Lung (tissue), 12 donors: ENCODE results near the gene MVB12B. TPM values are rescaled to one million over a fixed set of nuclear protein-coding genes. Genes with fewer than 3 reads are reported as not detected.

ENCODE experiments used
- ATAC-seq: fragments of 200-7000 bp; cut with Tn5 transposase; one replicate; pipeline ENCODE4 v1.9.1; 2020; ENCODE audit warnings: moderate number of reproducible peaks; ENCODE audit not compliant: insufficient read depth, low FRiP score
- DNase-seq, 3 donors: peaks; one replicate each; pipeline ENCODE4 v3.0.0-alpha.2; 2013 to 2017
- H3K27ac ChIP-seq, 2 donors: one replicate each; pipeline ENCODE4 v1.5.1; 2013; ENCODE audit warnings: mild to moderate bottlenecking in 2 of 2, moderate library complexity in 2 of 2, control low read depth in 1 of 2, inconsistent platforms in 1 of 2, low read depth in 1 of 2, low read length in 1 of 2
- H3K27me3 ChIP-seq, 3 donors: one replicate each; pipeline ENCODE4 v1.5.1; 2013; ENCODE audit warnings: low read length in 2 of 3; ENCODE audit not compliant: control insufficient read depth in 3 of 3, insufficient read depth in 3 of 3
- H3K36me3 ChIP-seq, 4 donors: one replicate each; pipeline ENCODE4 v1.5.1; 2013; ENCODE audit warnings: low read length in 4 of 4, mild to moderate bottlenecking in 1 of 4, moderate library complexity in 1 of 4; ENCODE audit not compliant: control insufficient read depth in 4 of 4, insufficient read depth in 4 of 4
- H3K4me1 ChIP-seq, 5 donors: one replicate each; pipeline ENCODE4 v1.5.1; 2013; ENCODE audit warnings: low read length in 5 of 5, mild to moderate bottlenecking in 2 of 5, moderate library complexity in 1 of 5; ENCODE audit not compliant: control insufficient read depth in 5 of 5, insufficient read depth in 5 of 5
- H3K4me3 ChIP-seq: one replicate; pipeline ENCODE4 v1.5.1; 2013; ENCODE audit warnings: mild to moderate bottlenecking, control low read depth, moderate library complexity
- H3K9ac ChIP-seq, 2 donors: one replicate each; pipeline ENCODE4 v1.5.1; 2013; ENCODE audit warnings: low read length in 2 of 2, control low read depth in 1 of 2; ENCODE audit not compliant: insufficient read depth in 1 of 2
- H3K9me3 ChIP-seq, 4 donors: one replicate each; pipeline ENCODE4 v1.5.1; 2013; ENCODE audit warnings: low read length in 3 of 4, mild to moderate bottlenecking in 1 of 4, moderate library complexity in 1 of 4; ENCODE audit not compliant: control insufficient read depth in 4 of 4, insufficient read depth in 3 of 4
- WGBS, 2 donors: extraction: QIAGEN DNeasy Blood & Tissue Kit; methylation state at CpG; one replicate each; pipeline ENCODE4 v1.1.7; 2013; 5-methylcytosine and 5-hydroxymethylcytosine counted together
- polyA plus RNA-seq, 2 donors: library from polyadenylated mRNA; stranded (reverse); fragments of 200-250 nt; gene quantifications; one replicate each; pipeline ENCODE4 v1.2.1, GENCODE V29; 2013
- total RNA-seq, 2 donors: library from RNA; depleted of rRNA in 1 of 2; stranded (reverse); fragments of >200 nt in 1 of 2; gene quantifications; one replicate each; pipeline ENCODE4 v1.2.1, GENCODE V29; 2014 to 2021
- TF ChIP-seq, protein P1 (sequence below): IDR thresholded peaks from 2 replicates; pipeline ENCODE4 v1.5.1; 2012; ENCODE audit warnings: mild to moderate bottlenecking; ENCODE audit errors: control extremely low read depth, extremely low read depth
- donor health status: control.
- donor health status: control.
- donor health status: Bipolar disorder and iron deficiency.
- donor health status: healthy.
- donor health status: DM: yes; HTN: yes; CAD: no.

MVB12B gene
- total and polyA plus RNA-seq, 4 donors = 9.5 to 33.6 (median 16.5) TPM

GRCh38 chr9:126472198-126472947, 145.7 kb downstream of the MVB12B start:
- Histone ChIP-seq H3K27ac (no peak overlapping the region), H3K4me1 (peaks cover 0 to 5% (median 0%) of the 10 kb centered on the region in 5 donors)
- 52 to 75% methylated on average over 7 of the region's 7 CpGs for WGBS, 2 donors

GRCh38 chr9:126472948-126473298, 146.3 kb downstream of the MVB12B start:
- H3K9me3 ChIP-seq = no peaks in the 10 kb centered on the region
- TF ChIP-seq, protein P1, sequence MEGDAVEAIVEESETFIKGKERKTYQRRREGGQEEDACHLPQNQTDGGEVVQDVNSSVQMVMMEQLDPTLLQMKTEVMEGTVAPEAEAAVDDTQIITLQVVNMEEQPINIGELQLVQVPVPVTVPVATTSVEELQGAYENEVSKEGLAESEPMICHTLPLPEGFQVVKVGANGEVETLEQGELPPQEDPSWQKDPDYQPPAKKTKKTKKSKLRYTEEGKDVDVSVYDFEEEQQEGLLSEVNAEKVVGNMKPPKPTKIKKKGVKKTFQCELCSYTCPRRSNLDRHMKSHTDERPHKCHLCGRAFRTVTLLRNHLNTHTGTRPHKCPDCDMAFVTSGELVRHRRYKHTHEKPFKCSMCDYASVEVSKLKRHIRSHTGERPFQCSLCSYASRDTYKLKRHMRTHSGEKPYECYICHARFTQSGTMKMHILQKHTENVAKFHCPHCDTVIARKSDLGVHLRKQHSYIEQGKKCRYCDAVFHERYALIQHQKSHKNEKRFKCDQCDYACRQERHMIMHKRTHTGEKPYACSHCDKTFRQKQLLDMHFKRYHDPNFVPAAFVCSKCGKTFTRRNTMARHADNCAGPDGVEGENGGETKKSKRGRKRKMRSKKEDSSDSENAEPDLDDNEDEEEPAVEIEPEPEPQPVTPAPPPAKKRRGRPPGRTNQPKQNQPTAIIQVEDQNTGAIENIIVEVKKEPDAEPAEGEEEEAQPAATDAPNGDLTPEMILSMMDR = no peak
- WGBS, 2 donors = 49 to 77% methylated on average over 3 of the region's 3 CpGs
- DNase-seq (no peak), ATAC-seq (no peak)
- no peak overlapping the region for H3K27ac ChIP-seq
- H3K36me3 ChIP-seq = peaks cover 0 to 11% (median 2%) of the 10 kb centered on the region in 4 donors
- H3K27me3 ChIP-seq = no peaks in the 10 kb centered on the region
- H3K4me1 ChIP-seq = peaks cover 0 to 5% (median 0%) of the 10 kb centered on the region in 5 donors
- no peak overlapping the region for H3K4me3 ChIP-seq
- no peak overlapping the region for H3K9ac ChIP-seq

More at GRCh38 chr9:126472198-126472947, 145.7 kb downstream of the MVB12B start:
- no peak overlapping the region for H3K9ac ChIP-seq
- no peaks in the 10 kb centered on the region for H3K27me3 ChIP-seq
- ATAC-seq (no peak), DNase-seq (no peak)
- no peak overlapping the region for H3K4me3 ChIP-seq
- no peaks in the 10 kb centered on the region for H3K9me3 ChIP-seq
- H3K36me3 ChIP-seq = peaks cover 0 to 11% (median 2%) of the 10 kb centered on the region in 4 donors
- TF ChIP-seq, protein P1 = no peak

GRCh38 chr9:126474206-126474765, 147.7 kb downstream of the MVB12B start:
- no peak overlapping the region for H3K27ac ChIP-seq
- no peak overlapping the region for H3K9ac ChIP-seq
- 74 to 92% methylated on average over 7 of the region's 7 CpGs for WGBS, 2 donors
- no peaks in the 10 kb centered on the region for H3K27me3 ChIP-seq
- DNase-seq (no peak), ATAC-seq (no peak)
- H3K36me3 ChIP-seq = peaks cover 0 to 11% (median 1%) of the 10 kb centered on the region in 4 donors
- TF ChIP-seq, protein P1 = no peak
- no peak overlapping the region for H3K4me3 ChIP-seq
- no peaks in the 10 kb centered on the region for H3K9me3 ChIP-seq
- peaks cover 0 to 5% (median 0%) of the 10 kb centered on the region in 5 donors for H3K4me1 ChIP-seq
